GM18909 (cell line): ENCODE data around the gene PTHLH.

ENCODE experiments used
- ATAC-seq: cut with Tn5 transposase; IDR thresholded peaks from one replicate; pipeline ENCODE4 v1.9.1; 2021; ENCODE audit warnings: mild to moderate bottlenecking; ENCODE audit not compliant: unreplicated experiment, poor library complexity

PTHLH gene

GRCh38 chr12:27975222-27976136 is 2.9 kb upstream of the PTHLH start:
- no peak for ATAC-seq

- no peak for ATAC-seq
Observed at GRCh38 chr12:27974735-27975221, 2.2 kb upstream of the PTHLH start.

GRCh38 chr12:27973487-27973890 is 956 bp upstream of the PTHLH start:
- ATAC-seq, result no peak

- ATAC-seq, result no peak
Observed at GRCh38 chr12:27971606-27972005, 927 bp downstream of the PTHLH start.

- no peak for ATAC-seq
Observed at GRCh38 chr12:27971121-27971489, 1.4 kb downstream of the PTHLH start.

GRCh38 chr12:27970401-27971120 is 2.0 kb downstream of the PTHLH start:
- peak; percentile 38 for ATAC-seq

GRCh38 chr12:27969624-27970400 is 2.7 kb downstream of the PTHLH start:
- ATAC-seq, result peak; percentile 88

- no peak for ATAC-seq
Observed at GRCh38 chr12:27968972-27969623, 3.4 kb downstream of the PTHLH start.

- ATAC-seq, result no peak
Observed at GRCh38 chr12:27967551-27968054, 4.9 kb downstream of the PTHLH start.

GRCh38 chr12:27966870-27967269 is 5.7 kb downstream of the PTHLH start:
- no peak for ATAC-seq

GRCh38 chr12:27965966-27966365 is 6.6 kb downstream of the PTHLH start:
- no peak for ATAC-seq

GRCh38 chr12:27965411-27965810 is 7.1 kb downstream of the PTHLH start:
- ATAC-seq, result no peak

- no peak for ATAC-seq
Observed at GRCh38 chr12:27964123-27964522, 8.4 kb downstream of the PTHLH start.

GRCh38 chr12:27960821-27961220 is 11.7 kb downstream of the PTHLH start:
- ATAC-seq, result no peak

- no peak for ATAC-seq
Observed at GRCh38 chr12:27958675-27959074, 13.9 kb downstream of the PTHLH start.

- ATAC-seq, result no peak
Observed at GRCh38 chr12:27957366-27957765, 15.2 kb downstream of the PTHLH start.

- no peak for ATAC-seq
Observed at GRCh38 chr12:27953817-27954216, 18.7 kb downstream of the PTHLH start.

GRCh38 chr12:27953348-27953747 is 19.2 kb downstream of the PTHLH start:
- no peak for ATAC-seq

GRCh38 chr12:27952510-27952909 is 20.0 kb downstream of the PTHLH start:
- ATAC-seq, result no peak

- ATAC-seq, result no peak
Observed at GRCh38 chr12:27951898-27952297, 20.6 kb downstream of the PTHLH start.
